ENCODE data around the gene UNC5B.

GRCh38 chr10:71307469-71308085, 95.2 kb downstream of the UNC5B start:
- TF ChIP-seq CTCF (IDR thresholded peaks at IDR 0.05) (no peak), POLR2A (IDR thresholded peaks at IDR 0.05) (no peak), POLR2AphosphoS5 (IDR thresholded peaks at IDR 0.05) (no peak), EP300 (IDR thresholded peaks at IDR 0.05) (no peak)

All from gastroesophageal sphincter (tissue), 3 donors.